PC-9 (cell line): Measurements from ENCODE around the gene FBH1. TPM values are rescaled to one million over a fixed set of nuclear protein-coding genes. Genes with fewer than 3 reads are reported as not detected.

ENCODE experiments used
- BruUV-seq: library from RNA; stranded (reverse); fragments of 400-500 nt; replicated peaks from 2 replicates; lab custom pipeline; 2021; lab: Mats Ljungman, UMichigan
- CTCF ChIA-PET: fragments of 300-600 bp; sonication (Branson Sonifier 250); formaldehyde crosslinking; loops from one replicate; lab custom pipeline; 2022; ENCODE audit warnings: antibody characterized with exemption; lab: Charles Lee
- POLR2A ChIA-PET: fragments of 300-600 bp; sonication (Branson Sonifier 250); formaldehyde crosslinking; loops from one replicate; lab custom pipeline; 2022; ENCODE audit warnings: antibody characterized with exemption; ENCODE audit not compliant: unreplicated experiment; lab: Charles Lee
- DNase-seq, 2 experiments: peaks; one replicate each; pipeline versions ENCODE4 v3.0.0 to v3.0.0-alpha.2; 2015 to 2022; ENCODE audit warnings: mixed read lengths in 1 of 2
- H2AFZ ChIP-seq: fragments of 200-600 bp; sonication (generic); 2 replicates; pipeline ENCODE4 v1.8.1; 2017; ENCODE audit warnings: antibody characterized with exemption
- H3F3A ChIP-seq: fragments of 200-600 bp; sonication (generic); 2 replicates; pipeline ENCODE4 v1.8.1; 2017; ENCODE audit warnings: antibody characterized with exemption, mild to moderate bottlenecking, low read depth; ENCODE audit not compliant: insufficient read depth
- H3K27ac ChIP-seq: fragments of 200-600 bp; sonication (generic); 2 replicates; pipeline ENCODE4 v1.6.1; 2016; ENCODE audit warnings: mixed run types
- H3K27me3 ChIP-seq: fragments of 200-600 bp; sonication (generic); 2 replicates; pipeline ENCODE4 v1.6.1; 2016; ENCODE audit warnings: low read depth, mixed run types; ENCODE audit not compliant: insufficient read depth
- H3K36me3 ChIP-seq: fragments of 200-600 bp; sonication (generic); 2 replicates; pipeline ENCODE4 v1.6.1; 2016; ENCODE audit warnings: low read depth, mixed run types
- H3K4me1 ChIP-seq: fragments of 200-600 bp; sonication (generic); replicated peaks from 2 replicates; pipeline ENCODE4 v1.6.1; 2016; ENCODE audit warnings: mixed run types; ENCODE audit not compliant: insufficient read depth
- H3K4me2 ChIP-seq: fragments of 200-600 bp; sonication (generic); 2 replicates; pipeline ENCODE4 v1.6.1; 2017; ENCODE audit warnings: mixed run types
- H3K4me3 ChIP-seq: fragments of 200-600 bp; sonication (generic); 2 replicates; pipeline ENCODE4 v1.6.1; 2016; ENCODE audit warnings: mixed run types
- H3K79me2 ChIP-seq: fragments of 200-600 bp; sonication (generic); 2 replicates; pipeline ENCODE4 v1.6.1; 2017; ENCODE audit warnings: low read depth, mixed run types
- H3K9me2 ChIP-seq: fragments of 200-600 bp; sonication (generic); 2 replicates; pipeline ENCODE4 v1.8.1; 2017; ENCODE audit warnings: mild to moderate bottlenecking; ENCODE audit not compliant: insufficient read depth
- H3K9me3 ChIP-seq: fragments of 200-600 bp; sonication (generic); 2 replicates; pipeline ENCODE4 v1.8.1; 2016; ENCODE audit warnings: low read depth; ENCODE audit not compliant: insufficient read depth
- H4K20me1 ChIP-seq: fragments of 200-600 bp; sonication (generic); 2 replicates; pipeline ENCODE4 v1.8.1; 2017; ENCODE audit not compliant: insufficient read depth
- CTCF ChIP-seq: fragments of 200-600 bp; sonication (generic); conservative IDR thresholded peaks from 2 replicates; pipeline ENCODE4 v1.6.1; 2017; ENCODE audit warnings: mixed run types, antibody characterized with exemption, mild to moderate bottlenecking, moderate library complexity
- EZH2 ChIP-seq: fragments of 200-600 bp; sonication (generic); IDR thresholded peaks from 2 replicates; pipeline ENCODE4 v1.8.0; 2017; ENCODE audit warnings: antibody characterized with exemption, low read depth
- intact Hi-C: fragments of 100-400 bp; cut with micrococcal nuclease; formaldehyde crosslinking; loops from one replicate; pipeline ENCODE4 v1.10.0; 2022; ENCODE audit not compliant: unreplicated experiment
- total RNA-seq: library from RNA; stranded (reverse); gene quantifications from 2 replicates; pipeline ENCODE4 v1.2.3, GENCODE V29; 2021

The FBH1 gene
- total RNA-seq, 1 experiment from 2014 or later, result 68.0 TPM

DNA sequence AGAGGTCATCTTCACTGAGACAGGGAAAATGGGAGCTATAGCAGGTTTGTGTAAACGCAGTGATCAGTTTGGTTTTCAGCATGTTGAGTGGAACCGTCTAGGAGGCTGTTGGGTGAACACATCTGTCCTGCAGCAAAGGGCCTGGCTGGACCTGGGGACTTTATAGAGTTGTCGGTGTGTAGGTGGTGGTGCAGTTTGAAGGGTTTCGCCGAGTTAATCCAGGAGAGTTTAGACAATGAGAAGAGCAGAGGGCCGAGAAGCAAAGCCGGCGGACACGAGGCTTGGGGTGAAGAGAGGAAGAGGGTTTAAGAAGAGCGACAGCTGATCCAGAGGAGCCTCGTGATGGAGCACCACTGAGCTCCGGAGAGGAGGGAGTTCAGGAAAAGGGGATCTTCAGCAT lies 48.2 kb downstream of the FBH1 start:
- ChIA-PET CTCF (no interaction called here), POLR2A (no interaction called here)
- Histone ChIP-seq H3K9me3 (no peaks in the 10 kb centered on the region), H2AFZ (no peak overlapping the region), H3K4me3 (no peak overlapping the region), H3K27me3 (no peaks in the 10 kb centered on the region), H3K36me3 (no peaks in the 10 kb centered on the region), H3K4me2 (no peak overlapping the region), H3F3A (no peaks in the 10 kb centered on the region), H3K9me2 (no peaks in the 10 kb centered on the region), H4K20me1 (no peaks in the 10 kb centered on the region), H3K4me1 (no peaks in the 10 kb centered on the region), H3K79me2 (no peaks in the 10 kb centered on the region), H3K27ac (no peak overlapping the region)
- no TSS peak for BruUV-seq
- TF ChIP-seq CTCF (no peak), EZH2 (no peak)
- intact Hi-C loops, result no loop called here
- DNase-seq, result no peak

DNA sequence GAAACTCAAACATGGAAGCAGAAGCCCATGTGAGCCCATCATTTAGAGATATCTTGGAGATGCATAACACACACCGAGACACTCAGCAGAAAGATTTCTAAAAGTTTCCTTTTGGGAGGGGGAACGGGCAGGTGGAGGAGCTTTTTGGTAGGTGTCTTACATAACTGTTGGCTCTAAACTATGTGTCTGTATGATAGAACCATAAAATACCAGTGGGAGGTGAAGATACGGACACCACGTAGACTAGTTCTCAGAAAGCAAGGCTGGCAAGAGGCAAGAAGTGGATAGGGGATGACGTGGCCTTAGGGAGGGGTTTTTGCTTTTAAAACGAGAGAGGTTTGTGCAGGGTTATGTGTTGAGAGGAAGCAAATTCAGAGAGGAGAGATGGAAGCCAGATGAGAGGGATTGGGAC lies 50.8 kb downstream of the FBH1 start:
- H3K4me2 ChIP-seq, result no peak overlapping the region
- H3K4me1 ChIP-seq, result no peaks in the 10 kb centered on the region; the same call in 1 of the 2 replicates
- H3K9me3 ChIP-seq, result no peaks in the 10 kb centered on the region
- POLR2A ChIA-PET, result no interaction called here
- H3F3A ChIP-seq, result no peaks in the 10 kb centered on the region
- no peak overlapping the region for H2AFZ ChIP-seq
- H3K9me2 ChIP-seq, result no peaks in the 10 kb centered on the region
- CTCF ChIA-PET, result no interaction called here
- DNase-seq, result no peak
- no peaks in the 10 kb centered on the region for H3K27me3 ChIP-seq
- TF ChIP-seq EZH2, result no peak
- H3K36me3 ChIP-seq, result no peaks in the 10 kb centered on the region
- intact Hi-C loops, result no loop called here
- no peaks in the 10 kb centered on the region for H4K20me1 ChIP-seq
- no peaks in the 10 kb centered on the region for H3K79me2 ChIP-seq
- no peak overlapping the region for H3K4me3 ChIP-seq
- no TSS peak for BruUV-seq
- no peak overlapping the region for H3K27ac ChIP-seq

DNA sequence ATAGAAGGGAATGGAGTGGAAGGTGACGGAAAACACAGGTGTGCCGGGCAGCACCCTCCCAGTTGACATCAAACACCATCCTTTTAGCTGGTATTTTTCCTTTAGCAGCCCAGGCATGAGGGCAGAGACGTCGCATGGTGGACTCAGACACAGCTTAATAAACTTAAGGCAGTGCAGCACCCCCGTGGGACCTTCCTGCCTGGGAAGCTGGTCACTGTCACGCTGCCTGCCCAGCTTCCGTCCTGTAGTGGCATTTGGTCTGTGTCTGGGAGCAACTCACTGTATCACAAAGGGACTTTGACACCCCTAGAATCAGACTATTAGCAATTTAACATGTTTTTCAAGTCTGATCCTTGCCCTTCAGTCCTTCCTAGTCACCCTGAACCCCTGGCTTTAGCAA lies 51.5 kb downstream of the FBH1 start:
- no peak overlapping the region for H3K4me3 ChIP-seq
- no peaks in the 10 kb centered on the region for H3K79me2 ChIP-seq
- H3K27ac ChIP-seq, result no peak overlapping the region
- no peak for DNase-seq
- ChIA-PET POLR2A (no interaction called here), CTCF (no interaction called here)
- no peak overlapping the region for H2AFZ ChIP-seq
- TF ChIP-seq CTCF (no peak), EZH2 (no peak)
- intact Hi-C loops, result no loop called here
- H3F3A ChIP-seq, result no peaks in the 10 kb centered on the region
- no peaks in the 10 kb centered on the region for H3K9me3 ChIP-seq
- no peaks in the 10 kb centered on the region for H3K9me2 ChIP-seq
- H3K4me1 ChIP-seq, result no peaks in the 10 kb centered on the region; the same call in 1 of the 2 replicates
- no peaks in the 10 kb centered on the region for H3K36me3 ChIP-seq
- H3K4me2 ChIP-seq, result no peak overlapping the region
- no peaks in the 10 kb centered on the region for H3K27me3 ChIP-seq
- no TSS peak for BruUV-seq
- H4K20me1 ChIP-seq, result no peaks in the 10 kb centered on the region

DNA sequence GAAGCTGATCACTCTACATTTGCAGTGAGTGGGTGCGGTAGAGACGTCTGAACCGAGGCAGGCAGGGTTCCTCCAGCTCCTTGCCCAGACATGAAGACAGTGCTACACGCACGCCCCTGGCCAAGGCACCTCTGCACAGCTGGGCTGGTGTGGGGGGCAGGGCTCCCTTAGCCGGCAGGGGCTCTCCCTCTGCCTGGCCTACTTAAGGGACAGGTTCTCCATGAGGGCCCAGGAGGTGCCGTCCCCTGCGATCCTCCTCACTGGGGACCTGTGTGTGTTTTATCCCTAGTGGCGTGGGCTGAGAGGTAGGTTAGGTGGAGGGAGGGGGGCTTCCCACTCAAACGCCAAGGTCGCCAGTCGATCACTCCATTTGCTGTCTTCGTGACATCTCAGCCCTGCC lies 52.0 kb downstream of the FBH1 start:
- Histone ChIP-seq H2AFZ (no peak overlapping the region), H3K4me1 (no peaks in the 10 kb centered on the region; the same call in 1 of the 2 replicates), H3K9me2 (no peaks in the 10 kb centered on the region), H3F3A (no peaks in the 10 kb centered on the region), H3K27me3 (no peaks in the 10 kb centered on the region), H4K20me1 (no peaks in the 10 kb centered on the region), H3K4me2 (no peak overlapping the region), H3K9me3 (no peaks in the 10 kb centered on the region), H3K79me2 (no peaks in the 10 kb centered on the region), H3K27ac (no peak overlapping the region), H3K36me3 (no peaks in the 10 kb centered on the region), H3K4me3 (no peak overlapping the region)
- no peak for DNase-seq
- TF ChIP-seq EZH2, result no peak
- TF ChIP-seq CTCF, result no peak
- ChIA-PET CTCF (no interaction called here), POLR2A (no interaction called here)
- no TSS peak for BruUV-seq
- intact Hi-C loops, result no loop called here
